IPS-NIHi7 (cell line): ENCODE data around the gene GALNT2.

ENCODE experiments used
- DNase-seq: peaks from one replicate; pipeline ENCODE4 v3.0.0; 2012; ENCODE audit warnings: mixed read lengths; ENCODE audit errors: extremely low spot score

Gene GALNT2

DNA sequence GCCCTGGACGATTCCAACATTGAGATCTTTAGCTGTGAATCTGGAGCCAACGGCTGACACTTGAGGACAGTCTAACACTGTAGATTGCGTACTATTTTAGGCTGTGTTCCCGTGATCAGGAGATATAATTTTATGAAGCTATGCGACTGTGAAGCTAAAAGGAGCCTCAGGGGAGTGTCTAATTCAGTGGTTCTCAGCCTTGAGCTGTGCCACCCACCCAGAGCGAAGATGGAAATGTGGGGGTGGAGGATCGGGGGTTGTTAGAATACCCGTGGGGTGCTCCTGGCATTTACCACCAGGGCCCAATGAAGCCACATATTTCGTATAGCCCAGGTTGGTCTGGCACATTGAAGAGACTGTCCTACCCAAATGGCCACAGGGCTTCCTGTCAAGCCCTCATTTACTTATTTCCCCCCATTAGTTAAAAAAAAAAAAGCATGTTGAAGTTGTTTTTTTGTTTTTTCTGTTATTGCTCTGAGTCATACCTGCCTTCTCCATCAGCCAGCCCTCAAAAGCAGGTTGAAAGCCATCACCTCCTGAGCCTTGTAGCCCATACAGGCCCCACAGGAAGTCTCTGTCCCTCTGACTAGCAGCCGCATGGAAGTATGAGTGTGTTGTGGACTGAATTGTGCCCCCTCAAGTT is 141.7 kb downstream of the GALNT2 start:
- DNase-seq, result no peak

GRCh38 chr1:230210326-230210980 is 143.4 kb downstream of the GALNT2 start:
- no peak for DNase-seq

DNA sequence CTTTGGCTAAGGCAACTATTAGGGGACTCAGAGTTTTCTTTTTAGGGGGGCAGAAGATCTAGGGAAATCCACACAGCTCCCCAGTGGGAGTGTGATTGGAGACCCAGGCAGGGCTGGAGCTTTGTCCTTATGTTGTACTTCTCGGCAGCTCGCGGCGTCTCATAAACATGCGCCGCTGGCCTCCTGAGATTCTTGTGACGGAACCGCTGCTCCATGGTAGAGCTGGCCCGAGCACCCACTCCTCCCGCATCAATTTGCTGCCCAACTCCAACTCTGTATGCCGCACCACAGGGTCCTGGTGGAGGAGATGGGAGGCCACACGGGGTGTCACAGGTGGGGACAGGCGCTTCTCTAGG is 143.9 kb downstream of the GALNT2 start:
- no peak for DNase-seq

GRCh38 chr1:230211436-230212145 is 144.6 kb downstream of the GALNT2 start:
- no peak for DNase-seq

GRCh38 chr1:230212405-230212936 is 145.4 kb downstream of the GALNT2 start:
- DNase-seq, result no peak

GRCh38 chr1:230215031-230215430 is 148.0 kb downstream of the GALNT2 start:
- DNase-seq, result peak; percentile 50

DNA sequence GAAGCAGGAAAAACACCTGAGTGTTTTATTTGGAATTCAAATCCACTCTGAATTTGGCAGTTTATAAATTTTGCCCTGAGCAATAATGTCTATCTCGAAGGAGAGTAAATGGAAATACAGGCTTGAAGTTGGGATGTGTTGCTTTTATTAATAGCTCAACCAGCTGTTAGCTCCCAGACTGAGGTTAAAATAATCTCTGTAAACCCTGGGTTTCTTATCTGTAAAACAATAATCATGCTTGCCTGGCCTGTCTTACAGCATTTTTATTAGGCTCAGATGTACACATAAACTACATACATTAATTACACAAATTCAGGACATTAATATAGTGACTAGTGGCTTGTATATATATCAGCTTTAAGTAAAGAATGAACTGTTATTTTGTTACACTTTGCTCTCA is 148.5 kb downstream of the GALNT2 start:
- DNase-seq, result no peak

- DNase-seq, result no peak
Measured at GRCh38 chr1:230216896-230217295, 149.9 kb downstream of the GALNT2 start.

DNA sequence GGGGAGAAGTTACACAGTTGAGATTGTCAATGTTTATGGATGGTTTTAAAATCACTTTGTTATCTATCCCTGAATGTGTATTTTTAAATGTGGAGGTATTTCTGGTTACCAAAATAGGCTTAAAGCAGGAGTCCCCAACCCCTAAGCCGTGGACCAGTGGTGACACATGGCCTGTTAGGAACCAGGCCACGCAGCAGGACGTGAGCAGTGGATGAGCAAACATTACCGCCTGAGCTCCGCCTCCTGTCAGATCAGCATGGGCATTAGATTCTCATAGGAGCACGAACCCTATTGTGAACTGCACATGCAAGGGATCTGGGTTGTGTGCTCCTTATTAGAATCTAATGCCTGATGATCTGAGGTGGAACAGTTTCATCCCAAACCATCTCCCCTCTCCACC is 151.6 kb downstream of the GALNT2 start:
- no peak for DNase-seq

- no peak for DNase-seq
Measured at GRCh38 chr1:230219174-230220067, 152.4 kb downstream of the GALNT2 start.

DNA sequence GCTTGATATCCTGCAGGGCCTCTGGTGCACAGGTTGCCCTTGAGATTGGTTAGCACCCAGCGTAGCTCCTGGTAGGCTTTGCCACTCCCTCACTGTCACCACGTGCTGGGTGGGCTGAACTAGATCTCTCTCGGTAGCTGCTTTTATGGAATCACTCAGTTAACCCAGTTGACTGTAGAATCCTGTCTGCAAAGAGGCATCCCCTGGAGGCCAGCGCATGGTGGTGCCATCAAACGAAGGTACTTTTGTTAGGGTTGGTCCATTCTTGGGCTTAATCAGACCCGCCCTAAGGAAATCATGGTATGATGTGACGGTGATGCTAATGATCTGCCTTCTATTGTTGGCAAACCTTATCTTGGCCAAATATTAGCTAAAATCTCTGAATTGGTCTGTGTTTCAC is 153.4 kb downstream of the GALNT2 start:
- peak; percentile 31 for DNase-seq

DNA sequence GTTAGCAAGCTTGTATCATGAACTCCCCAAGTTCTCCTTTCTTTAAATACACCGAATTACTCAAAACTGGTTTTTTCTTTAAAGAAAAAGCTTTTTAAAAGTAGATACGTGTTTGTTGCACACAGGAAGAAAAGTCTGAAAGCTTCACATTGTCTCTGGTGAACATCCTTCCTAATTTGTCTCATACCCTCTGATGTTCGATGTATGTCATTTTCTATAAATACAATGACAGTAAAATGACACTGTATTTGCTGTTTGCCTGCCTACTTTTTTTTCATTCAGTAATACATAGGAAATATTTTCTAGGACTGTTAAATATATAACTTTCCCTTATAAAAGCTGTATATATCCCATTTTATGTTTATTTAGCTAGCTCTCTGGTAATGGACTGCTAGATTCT is 153.9 kb downstream of the GALNT2 start:
- DNase-seq, result no peak

DNA sequence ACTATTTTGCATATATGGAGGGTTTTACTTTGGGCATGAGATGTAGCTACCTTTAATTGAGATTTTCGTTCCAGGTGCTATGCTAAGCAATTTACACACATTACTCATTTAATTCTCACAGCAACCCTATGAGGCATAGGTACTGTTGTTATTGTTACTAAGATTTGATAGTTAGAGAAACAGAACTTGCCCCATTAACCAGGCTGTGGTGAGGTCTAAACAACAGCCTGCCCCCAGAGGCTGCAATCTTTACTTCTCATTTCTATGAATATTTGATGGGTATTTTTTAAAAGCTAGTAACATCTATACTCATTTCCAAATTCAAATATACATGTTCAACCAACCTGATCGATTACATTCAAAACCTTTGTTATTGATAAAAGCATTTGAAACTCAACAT is 155.6 kb downstream of the GALNT2 start:
- no peak for DNase-seq

DNA sequence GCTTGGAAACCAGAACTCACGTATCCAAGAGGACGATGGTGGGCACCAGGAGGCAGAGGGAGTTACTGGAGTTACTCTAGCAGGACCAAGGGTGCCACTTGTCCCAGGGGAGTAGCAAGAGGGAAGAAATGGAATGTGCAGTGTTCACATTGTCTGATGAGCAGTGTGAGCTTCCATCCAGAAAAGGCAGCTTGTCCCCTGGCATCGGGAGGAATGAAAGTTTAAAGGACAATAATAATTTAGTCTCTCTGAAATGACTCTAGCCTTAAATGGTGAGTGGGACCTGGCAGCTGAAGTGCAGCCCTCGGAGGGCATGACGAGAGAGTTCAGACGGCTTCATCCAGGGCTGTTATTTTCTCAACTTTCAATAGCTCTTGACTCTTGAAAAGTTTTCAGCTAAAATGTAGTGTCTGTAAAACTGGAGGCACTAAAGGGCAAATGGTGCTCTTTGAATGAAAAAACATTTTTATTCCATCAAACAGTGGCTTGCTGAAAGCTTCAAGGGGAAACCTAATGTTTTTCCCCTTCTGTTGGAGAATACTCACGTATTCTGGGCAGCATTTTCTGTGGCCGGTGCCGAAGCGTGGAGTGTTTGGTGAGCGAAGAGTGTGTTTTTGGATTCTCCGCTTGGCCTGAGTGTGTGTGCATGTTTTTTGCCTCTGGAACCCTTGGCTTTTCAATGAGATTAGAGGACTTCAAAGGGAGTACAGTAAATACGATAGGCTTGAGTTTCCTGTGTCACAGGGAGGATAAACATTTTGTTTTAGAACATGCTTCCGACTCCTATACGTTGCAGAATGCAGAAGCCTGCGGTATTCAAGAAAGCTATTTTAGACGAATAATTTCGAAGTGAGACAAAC is 157.3 kb downstream of the GALNT2 start:
- no peak for DNase-seq

GRCh38 chr1:230226007-230226800 is 159.2 kb downstream of the GALNT2 start:
- DNase-seq, result no peak

DNA sequence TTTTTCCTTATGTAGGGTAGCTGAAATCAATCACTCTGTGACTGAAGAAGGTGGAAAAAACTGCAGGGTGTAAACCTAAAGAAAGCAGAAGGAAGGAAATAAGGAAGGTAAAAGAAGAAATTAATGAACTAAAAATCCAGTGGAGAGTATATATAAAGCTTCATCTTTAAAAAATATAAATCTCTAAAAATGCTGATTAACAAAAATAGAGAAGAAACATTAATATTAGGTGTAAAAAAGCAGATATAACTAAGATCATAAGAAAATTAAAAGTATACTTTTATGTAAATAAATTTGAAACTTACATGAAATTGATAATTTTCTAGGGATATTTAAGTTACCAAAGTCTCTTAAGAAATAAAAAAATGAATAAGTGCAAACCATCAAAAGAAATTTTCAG is 159.8 kb downstream of the GALNT2 start:
- no peak for DNase-seq

DNA sequence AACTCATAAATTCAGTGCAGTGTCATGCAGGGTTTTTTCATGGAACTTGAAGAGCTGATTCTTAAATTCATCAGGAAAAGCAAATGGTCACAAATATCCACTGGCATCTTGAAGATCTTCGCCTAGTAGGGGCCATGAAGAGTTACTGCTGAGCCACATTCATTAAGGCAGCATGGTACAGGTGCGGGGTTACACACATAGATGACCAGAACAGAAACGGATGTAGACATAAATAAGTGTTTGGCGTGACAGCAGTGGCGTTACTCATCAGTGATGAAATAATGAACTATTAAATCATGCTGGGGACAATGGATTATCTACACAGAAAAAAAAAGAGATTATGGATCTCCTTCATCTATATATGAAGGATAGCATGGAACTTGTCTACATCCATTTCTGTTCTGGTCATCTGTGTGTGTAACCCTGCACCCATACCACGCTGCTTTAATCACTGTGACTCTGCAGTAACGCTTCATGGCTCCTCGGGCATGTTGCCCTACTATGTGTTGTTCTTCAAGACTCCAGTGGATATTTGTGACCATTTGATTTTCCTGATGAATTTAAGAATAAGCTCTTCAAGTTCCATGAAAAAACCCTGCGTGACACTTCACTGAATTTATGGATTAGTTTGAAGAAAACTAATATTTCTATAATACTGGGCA is 161.3 kb downstream of the GALNT2 start:
- no peak for DNase-seq

DNA sequence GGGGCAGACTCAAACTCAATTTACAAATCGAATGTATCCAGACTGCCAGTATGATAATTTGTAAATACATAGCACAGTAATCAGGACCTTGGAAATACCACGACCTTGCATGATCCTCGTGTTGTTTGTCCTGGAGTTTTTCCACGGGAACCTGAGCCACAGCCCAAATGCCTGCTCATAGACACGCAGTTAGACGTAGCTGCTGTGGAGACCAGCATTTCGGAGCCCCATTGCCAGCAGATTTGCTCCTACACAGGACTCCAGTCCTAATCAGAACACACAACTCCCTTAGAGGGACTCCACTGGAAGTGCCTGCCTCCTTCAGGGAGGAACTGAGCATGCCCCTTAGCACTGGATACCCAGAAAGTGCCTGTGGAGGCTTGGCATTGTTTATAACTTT is 163.2 kb downstream of the GALNT2 start:
- no peak for DNase-seq

DNA sequence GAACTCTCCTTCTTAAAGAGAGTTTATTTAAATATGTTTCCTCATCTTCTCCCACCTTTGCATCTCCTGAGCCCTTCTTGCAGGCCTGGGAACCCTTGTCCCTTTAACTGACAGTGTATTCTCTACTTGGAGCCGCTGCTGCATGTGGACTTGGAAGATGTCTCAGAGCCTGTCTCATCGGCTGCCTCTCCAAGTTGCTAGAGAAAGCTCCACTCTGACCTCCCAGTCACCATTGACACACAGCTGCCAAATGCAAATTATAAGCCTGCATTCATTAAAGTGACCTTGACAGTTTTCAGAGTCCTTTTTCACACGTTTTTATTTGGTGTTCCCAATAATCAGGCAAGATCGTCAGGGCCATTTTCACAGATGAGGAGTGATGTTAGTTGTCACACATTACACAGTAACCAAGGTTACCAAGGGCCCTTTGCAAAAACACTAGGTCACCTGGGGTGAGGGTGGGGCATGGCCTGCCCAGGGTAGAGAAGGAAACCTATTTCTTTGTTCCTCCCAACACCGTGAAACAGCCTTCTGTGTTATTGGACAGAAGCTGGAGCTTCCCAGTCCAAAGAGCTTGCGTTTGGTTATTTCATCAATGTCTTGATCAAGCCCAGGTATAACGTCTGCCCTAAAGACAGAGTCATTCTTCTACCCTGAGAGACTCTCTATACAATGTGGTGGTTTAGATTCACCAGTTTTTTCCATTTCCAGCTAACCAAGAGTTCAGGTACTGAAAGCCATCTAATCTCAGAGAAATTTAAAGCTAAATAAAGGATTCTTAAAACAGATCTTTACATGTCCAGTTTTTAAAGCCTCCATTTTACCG is 164.1 kb downstream of the GALNT2 start:
- no peak for DNase-seq
